ENCODE data around the gene CCDC138.

Gene CCDC138

DNA sequence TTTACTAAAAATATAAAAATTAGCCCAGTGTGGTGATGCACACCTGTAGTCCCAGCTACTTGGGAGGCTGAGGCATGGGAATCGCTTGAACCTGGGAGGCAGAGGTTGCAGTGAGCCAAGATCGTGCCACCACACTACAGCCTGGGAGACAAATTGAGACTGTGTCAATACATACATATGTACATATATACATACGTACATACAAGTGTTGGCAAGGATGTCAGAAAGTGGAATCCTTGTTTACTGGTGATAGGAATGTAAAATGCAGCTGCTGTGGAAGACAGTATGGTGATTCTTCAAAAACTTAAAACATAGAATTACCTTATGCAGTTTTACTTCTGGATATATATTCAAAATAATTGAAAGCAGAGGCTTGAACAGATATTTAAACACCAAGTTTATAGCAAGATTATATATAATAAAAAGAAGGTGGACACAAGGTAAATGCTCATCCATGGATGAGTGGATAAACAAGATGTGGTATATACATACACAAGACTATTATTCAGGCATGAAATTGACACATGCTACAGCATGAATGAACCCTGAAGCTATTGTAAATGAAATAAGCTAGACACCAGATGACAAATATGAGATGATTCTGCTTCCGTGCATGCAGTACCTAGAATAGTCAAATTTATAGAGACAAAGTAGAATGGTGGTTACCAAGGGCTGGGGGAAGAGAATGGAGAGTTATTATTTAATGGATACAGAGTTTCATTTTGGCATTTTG lies 43.2 kb downstream of the CCDC138 start:
- DNase-seq = no peak

DNA sequence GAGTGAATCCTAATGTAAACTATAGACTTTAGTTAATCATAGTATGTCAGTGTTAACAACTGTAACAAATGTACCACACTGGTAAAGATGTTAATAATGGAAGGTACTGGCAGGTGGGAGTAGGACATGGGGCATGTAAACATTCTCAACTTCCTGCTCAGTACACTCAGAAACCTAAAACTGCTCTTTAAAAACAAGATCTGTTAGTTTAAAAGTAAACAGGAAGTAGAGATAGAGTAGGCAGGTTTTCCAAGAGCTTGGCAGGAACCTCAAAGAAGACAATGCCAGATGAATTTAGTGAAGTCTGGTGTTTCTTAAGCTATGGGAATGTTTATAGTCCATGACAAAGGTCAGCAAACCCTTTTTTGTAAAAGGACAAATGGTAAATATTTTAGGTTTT lies 46.6 kb downstream of the CCDC138 start:
- DNase-seq = no peak

DNA sequence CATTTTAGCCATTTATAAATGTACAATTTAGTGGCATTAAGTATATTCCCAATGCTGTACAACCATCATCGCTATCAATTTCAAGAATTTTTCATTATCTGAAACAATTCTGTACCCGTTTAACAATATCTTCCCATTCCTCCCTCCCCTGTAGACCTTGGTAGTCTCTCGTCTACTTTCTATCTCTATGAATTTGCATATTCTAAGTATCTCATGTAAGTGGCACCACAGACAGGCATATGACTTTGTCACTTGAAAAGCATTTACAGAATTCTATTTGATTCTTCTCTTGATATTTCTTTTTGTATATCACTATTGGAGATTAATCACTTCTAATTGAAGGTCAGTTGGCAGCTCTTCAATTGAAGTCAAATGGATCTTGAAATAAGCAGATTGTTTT lies 48.0 kb downstream of the CCDC138 start:
- DNase-seq = no peak

DNA sequence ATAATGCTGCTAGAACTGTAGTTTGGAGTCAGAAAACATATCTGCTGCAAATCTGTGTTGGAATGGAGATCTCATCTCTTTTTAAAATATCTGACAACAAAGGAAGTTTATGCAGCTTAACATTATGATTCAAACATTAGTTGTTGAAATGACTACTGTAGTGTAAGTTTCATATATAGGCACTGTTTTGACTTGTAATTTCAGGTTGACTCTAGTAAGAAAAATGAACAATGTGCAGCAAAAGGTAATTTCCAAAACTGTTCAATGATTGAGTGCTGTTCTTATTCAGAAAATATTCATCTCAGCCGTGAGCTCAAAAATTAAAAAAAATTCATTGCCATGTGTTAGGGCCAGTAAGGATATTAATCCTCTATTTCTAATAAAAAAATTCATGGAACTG lies 48.5 kb downstream of the CCDC138 start:
- no peak for DNase-seq

DNA sequence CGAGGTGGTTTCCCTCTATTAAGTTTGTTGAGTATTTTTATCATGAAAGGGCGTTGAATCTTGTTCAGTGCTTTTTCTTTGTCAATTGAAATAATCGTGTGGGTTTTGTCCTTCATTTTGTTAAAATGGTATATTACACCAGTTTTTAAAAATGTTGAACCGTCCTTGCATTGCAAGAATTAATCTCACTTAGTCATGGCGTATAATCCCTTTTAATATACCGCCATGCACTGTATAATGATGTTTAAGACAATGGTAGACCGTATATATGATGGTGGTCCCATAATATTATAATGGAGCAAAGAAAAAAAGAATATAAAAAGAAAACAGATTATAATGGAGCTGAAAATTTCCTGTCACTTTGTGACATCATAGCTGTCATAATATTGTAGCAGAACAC lies 50.6 kb downstream of the CCDC138 start:
- DNase-seq = no peak

DNA sequence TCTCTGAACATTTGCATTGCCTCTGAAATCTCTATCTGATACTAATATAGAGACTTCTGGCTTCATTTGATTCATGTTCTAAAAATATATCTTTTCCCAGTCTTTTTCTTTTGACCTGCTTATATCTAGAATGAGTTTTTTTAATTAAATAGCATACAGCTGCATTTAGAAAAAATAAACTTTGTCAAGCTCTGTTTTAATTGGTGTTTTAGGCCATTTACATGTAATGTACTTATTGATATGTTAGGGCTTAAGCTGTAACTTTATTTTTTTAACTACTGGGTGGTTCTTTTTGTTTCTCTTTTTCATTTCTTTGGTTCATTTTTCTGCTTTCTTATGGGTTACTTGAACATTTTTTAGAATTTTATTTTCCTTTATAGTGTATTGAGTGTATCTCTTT lies 54.9 kb downstream of the CCDC138 start:
- no peak for DNase-seq

DNA sequence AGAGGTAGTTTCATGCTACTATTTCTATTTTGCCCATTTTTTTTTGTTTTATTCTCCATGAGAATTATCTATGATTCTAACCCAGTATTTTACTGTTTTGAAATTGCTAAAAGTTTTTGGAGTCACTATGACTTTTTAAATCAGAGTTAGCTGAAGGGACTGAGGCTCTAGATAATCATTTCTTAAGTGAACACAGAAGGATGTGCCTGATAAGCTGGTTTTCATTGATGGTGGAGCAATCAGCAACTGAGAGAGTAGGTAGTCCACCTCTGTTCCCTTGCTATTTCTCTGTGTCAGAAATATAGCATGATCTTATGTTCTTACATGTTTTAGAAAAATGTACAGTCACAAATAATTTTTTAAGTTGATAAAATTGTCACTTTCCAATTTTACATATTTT lies 59.4 kb downstream of the CCDC138 start:
- no peak for DNase-seq

DNA sequence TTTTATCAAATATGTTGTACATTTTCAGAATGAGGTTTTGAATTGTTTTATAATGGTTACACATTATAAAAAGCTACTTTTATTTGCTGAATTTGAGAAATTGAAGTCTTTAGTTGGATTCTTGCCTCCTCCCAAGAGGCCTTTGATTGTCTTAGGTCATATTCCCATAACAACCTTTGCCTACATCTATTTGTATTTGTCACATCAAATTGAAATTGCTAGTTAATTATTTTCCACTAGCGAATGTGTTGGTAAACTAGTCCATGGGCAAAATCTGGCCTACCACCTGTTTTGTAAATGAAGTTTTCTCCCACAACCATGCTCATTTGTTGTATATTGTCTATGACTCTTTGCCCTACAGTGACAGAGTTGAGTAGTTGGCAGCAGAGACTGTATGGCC lies 60.4 kb downstream of the CCDC138 start:
- no peak for DNase-seq

DNA sequence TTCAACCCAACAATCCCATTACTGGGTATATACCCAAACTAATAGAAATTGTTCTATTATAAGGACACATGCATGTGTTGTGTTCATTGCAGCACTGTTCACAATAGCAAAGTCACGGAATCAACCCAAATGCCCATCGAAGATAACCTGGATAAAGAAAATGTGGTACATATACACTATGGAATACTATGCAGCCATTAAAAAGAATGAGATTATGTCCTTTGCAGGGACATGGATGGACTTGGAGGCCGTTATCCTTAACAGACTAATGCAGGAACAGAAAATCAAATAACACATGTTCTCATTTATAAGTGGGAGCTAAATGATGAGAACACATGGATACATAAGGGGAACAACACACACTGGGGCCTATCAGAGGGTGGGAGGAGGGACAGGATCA lies 65.8 kb downstream of the CCDC138 start:
- no peak for DNase-seq

DNA sequence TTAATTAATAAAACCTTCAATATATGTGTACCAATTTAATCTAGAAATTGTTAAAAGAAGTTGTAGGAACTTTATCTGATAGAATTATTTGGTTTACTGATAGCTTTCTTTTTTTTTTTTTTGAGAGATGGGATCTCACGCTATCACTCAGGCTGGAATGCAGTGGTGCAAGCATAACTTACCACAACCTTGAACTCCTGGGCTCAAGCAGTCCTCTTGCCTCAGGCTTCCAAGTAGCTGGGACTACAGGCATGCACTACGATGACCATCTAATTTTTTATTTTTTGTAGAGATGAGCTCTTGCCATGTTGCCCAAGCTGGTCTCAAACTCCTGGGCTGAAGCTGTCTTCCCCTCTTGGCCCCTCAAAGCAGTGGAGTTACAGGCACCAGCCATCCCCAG lies 66.8 kb downstream of the CCDC138 start:
- no peak for DNase-seq

DNA sequence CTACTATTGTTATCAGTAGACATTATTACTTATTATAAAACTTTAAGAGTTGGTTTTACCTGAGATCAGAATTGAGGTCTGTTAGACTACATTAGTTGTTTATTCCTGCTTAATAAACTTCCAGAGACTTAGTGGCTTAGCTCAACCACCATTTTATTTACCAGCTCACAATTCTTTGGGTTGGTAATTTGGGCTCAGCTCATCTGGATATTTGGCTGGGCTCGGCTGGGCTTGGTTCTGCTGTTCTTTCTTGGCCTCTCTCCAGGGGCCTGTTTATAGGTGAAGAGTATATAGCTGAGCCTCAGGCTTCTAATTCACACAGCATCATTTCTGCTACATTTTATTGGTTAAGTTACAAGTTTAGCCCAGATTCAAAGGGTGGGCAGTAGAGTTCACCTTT lies 67.9 kb downstream of the CCDC138 start:
- no peak for DNase-seq

DNA sequence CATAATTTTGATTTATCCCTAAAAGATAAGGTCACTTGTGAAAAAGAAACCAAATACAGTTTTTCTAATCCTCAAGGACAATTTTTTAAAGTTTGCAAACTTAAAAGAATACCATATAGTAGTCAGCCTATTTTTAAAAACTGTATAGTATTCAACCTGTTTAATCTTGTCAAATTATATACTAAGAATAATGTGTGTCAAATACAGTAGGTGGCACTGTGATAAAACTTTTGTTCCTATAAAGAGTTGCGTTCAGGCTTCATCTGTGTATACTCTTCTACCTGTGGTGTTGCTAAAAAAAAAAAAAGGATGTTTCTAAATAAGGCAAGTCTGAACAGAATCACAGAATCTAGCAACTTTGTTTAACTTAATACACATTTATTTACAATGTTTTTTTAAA lies 68.6 kb downstream of the CCDC138 start:
- no peak for DNase-seq

DNA sequence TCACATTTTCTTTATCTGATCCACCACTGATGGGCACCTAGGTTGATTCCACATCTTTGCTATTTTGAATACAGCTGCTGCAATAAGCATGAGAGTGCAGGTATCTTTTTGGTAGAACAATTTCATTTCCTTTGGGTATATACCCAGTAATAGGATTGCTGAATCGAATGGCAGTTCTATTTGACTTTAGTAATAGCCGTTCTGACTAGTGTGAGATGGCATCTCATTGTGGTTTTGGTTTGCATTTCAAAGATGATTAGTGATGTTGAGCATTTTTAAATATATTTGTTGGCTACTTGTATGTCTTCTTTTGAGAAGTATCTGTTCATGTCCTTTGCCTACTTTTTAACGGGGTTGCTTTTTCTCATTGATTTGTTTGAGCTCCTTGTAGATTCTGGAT lies 72.3 kb downstream of the CCDC138 start:
- DNase-seq = no peak

DNA sequence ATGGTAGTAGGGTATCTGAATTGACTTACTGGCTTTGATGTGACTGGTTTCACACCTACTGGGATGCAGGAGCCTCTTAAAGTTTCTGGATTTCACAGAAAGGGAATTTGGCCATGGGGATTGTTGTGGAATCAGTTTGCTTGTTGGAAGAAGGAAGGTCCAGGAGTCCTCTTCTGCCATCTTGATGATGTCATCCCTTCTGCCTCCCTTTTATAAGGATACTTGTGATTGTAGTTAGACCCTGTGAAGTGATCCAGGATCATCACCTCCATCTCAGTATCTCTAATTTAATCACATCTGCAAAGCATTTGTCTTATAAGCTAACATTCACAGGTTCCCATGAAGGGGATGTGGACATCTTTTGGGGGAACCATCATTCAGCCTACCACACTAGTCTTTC lies 79.5 kb downstream of the CCDC138 start:
- no peak for DNase-seq

DNA sequence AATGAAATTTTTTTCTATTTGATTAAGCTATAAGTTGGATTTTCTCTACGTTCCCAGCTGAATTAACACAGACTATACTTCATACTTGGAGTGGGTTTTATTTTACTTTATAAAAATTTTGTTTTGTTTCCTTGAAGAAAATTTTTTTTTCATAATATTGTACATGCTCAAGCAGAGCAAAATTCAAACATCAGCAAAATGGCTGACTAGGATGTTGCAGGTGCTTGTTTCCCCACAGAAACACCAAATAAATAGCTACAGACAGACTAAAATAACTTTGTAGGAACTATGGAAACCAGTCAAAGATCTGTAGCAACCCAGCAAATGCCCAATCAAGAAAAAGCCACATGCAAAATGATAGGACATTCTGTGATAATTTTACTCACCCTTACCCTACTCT lies 82.3 kb downstream of the CCDC138 start:
- no peak for DNase-seq

DNA sequence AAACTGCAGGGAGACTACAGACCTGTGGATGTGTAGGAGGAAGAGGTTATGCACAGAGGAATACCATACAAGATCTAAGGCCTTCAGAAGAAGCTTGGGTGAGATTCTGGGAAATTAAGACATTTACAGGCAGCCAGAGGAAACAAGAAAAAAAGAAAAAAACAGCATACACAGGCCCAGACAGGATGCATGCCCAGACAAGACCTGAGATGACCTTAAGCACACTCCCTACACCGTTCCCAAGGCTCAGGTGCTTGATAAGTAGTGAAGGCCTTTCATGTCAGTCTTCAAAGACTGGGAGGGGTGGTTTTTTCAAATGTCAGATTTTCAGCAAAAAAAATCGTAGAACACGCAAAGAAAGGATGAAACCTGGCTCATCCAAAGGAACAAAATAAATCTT lies 83.0 kb downstream of the CCDC138 start:
- no peak for DNase-seq

DNA sequence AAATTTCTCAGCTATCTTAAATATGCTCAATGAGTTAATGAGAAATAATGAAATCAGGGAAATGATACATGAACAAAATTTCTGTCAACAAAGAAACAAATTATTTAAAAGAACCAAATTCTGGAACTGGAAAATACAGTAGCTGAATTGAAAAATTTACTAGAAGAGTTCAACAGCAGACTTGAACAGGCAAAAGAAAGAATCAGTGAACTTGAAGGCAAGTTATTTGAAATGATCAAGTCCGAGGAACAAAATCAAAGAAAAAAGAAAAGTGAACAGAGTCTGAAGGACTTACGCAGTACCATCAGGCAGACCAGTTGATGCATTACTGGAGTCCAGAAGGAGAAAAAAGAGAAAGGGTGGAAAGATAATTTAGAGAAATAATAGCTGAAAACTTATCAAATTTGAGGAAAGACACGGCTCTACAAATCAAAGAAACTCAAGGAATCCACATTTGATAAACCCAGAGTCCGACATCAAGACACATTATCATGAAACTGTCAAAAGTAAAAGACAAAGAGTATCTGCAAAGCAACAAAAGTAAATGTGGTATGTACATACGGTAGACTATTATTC lies 83.6 kb downstream of the CCDC138 start:
- DNase-seq = no peak

DNA sequence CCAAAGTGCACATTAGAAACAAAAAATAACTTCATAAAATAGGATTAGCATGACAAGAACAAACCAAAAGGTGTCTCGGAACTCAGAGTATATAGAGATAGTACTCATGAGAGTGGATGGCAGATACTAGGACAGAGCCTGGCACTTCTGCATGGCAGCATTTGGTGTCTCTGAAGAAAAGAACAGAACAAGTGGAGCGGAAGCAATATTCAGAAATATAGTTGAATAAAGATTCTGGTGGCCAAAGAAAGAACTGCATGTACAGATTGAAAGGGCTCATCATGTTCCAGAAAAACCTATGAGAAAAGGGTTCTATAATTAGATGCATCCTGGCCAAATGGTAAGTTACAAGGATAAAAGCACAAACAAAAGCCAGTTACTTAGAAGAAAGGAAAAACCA lies 90.9 kb downstream of the CCDC138 start:
- DNase-seq = no peak

DNA sequence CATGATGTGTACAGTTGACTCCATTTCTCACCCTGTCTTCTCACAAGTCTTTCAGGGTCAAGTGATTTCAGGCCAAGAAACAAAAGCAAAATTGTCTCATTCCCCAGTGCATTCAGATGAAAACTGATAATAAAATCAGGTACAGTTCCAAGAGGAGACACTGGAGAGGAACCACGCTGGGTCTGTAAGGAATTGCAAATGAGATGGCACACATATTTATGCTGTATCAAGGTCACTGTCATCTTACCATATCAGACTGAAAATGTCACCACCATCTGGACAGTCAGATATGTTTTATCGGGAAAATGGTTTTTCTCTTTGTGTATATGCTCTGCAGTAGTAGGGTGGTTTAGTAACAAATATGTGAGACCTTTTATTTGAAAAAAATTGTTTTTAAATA lies 91.7 kb downstream of the CCDC138 start:
- DNase-seq = no peak

DNA sequence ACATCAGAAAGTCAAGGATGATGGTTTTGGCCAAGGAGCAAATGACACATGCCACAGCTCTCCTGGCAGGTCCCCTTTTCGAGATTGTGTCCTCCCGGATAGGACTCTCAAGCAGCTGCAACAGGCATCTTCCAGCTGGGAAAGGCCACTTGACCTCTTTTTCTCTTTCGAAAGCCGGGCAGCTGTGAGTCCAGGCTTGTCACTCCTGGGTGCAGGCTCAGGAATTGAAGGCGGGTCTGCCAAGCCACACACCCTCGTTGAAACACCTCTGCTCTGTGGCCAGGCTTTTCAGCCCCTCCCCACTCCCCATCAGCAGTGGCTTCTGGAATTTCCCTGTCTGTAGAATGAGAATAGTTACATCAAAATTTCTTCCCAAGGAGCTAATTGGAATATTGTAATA lies 98.0 kb downstream of the CCDC138 start:
- no peak for DNase-seq

DNA sequence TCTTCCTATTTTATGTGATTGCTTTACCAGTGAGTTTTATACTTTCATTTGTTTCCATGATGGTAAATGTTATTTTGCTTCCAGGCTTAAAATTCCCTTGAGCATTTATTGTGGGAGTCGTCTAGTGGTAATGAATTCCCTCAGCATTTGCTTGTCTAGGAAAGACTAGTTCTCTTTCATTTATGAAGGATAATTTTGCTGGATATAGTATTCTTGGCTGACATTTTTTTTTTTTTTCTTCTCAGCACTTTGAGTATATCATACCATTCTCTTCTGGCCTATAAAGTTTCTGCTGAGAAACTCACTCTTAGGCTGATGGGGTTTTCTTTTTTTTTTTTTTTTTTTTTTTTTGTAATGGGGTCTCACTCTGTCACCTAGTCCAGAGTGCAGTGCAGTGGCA lies 103.3 kb downstream of the CCDC138 start:
- no peak for DNase-seq

DNA sequence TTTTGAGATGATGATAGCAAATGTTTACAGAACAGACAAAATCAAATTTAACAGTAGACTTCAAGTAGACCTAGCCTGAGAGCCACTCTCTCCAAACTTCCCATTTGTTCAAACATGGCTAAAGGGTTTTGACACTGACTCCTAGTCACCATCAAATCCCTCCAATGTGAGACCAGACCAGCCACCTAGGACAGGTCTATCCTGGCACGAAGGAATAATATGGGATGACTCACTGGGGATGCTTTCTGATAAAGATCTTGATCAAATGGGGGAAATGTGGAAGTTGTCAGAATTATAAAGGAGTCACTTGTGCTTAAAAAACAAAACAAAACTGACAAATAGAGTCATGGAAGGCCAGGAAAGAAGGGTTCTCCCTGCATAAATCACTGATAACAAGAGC lies 106.7 kb downstream of the CCDC138 start:
- DNase-seq = no peak

DNA sequence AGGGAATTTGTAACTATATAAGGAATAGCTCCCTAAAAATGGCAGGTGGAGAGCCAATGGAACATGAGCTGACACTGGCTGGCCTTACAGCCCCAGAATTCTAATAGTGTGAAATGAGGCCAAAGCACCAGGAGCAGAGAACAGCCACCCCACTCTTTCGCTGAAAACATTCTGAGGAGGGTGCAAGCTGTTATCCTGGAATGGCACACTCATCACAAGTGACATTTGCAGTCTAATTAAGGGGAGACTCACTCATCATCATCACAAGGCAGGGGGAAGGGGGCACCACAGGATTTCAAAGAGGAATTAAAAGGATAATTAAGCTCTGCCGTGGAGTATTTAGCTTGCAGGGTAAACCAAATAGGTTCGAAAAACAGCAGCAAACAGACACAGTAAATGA lies 108.2 kb downstream of the CCDC138 start:
- DNase-seq = no peak

DNA sequence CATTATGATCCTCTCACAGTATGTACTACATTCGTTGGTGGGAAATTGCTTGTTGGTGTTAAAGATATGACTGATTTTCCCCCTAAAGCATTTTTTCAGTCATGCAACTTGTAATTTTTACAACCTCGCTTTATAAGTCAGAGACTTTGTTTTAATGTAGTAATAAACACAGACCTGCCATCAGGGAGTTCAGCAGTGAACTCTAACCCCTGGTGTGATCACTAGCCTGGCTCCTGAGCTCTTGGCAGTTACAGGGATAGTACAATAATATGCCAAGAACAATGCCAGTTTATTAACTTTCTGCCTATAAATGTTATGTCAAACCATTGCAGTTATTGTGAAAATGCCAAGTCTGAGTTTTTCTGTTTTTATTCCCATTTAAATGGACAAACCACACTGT lies 108.6 kb downstream of the CCDC138 start:
- DNase-seq = no peak

DNA sequence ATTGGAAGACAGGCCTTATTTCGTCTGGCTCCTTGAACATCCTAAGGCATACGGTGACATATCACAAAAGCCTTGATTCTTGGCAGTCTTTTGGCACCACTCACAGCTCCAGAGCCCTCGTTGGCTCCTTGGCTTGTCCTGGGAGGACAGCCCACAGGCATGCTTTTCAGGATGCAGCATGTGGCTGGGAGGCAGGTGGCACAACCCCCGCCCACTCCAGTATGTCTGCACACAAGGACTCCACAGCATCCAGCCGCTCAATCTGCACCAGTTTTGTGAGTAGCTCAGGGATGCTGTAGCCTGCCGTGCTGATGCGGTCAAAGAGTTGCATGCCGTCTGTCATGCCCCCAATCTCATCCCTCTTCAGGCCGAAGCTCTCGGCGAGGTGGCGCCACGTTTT lies 110.2 kb downstream of the CCDC138 start:
- no peak for DNase-seq

Measured in activated CD4-positive, alpha-beta T cell treated with anti-CD3 and anti-CD28 coated beads, Interleukin-2, amount 50 U/mL, for 48 hours (primary cell).